ENCODE data around the gene RUFY4. TPM values are rescaled to one million over a fixed set of nuclear protein-coding genes. Genes with fewer than 3 reads are reported as not detected.

RUFY4 gene
- total RNA-seq, 1 donor from 2014 or later = not detected

DNA sequence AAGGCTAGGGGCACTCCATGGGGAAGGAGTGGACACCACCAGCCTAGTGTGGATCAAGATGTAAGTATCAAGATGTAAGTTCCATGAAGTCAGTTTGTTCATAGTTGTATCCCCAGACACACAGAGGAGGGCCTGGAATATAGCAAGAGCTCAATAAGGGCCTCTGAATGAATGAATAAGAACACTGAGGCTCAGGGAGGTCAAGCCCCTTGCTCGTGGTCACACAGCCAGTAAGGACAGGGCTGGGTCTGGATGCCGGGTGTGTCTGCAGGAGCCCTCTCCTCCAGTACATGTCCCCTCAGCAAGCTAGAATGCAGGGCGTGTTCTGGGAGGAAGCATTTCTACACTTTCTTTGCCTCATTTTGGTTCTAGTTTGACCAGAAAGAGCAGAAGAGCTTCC, 2.9 kb downstream of the RUFY4 start:
- TF ChIP-seq, protein P1, sequence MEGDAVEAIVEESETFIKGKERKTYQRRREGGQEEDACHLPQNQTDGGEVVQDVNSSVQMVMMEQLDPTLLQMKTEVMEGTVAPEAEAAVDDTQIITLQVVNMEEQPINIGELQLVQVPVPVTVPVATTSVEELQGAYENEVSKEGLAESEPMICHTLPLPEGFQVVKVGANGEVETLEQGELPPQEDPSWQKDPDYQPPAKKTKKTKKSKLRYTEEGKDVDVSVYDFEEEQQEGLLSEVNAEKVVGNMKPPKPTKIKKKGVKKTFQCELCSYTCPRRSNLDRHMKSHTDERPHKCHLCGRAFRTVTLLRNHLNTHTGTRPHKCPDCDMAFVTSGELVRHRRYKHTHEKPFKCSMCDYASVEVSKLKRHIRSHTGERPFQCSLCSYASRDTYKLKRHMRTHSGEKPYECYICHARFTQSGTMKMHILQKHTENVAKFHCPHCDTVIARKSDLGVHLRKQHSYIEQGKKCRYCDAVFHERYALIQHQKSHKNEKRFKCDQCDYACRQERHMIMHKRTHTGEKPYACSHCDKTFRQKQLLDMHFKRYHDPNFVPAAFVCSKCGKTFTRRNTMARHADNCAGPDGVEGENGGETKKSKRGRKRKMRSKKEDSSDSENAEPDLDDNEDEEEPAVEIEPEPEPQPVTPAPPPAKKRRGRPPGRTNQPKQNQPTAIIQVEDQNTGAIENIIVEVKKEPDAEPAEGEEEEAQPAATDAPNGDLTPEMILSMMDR (conservative IDR thresholded peaks at IDR 0.05) = no peak
- Mint-ChIP-seq H3K27ac (no peak overlapping the region), H3K4me3 (no peak overlapping the region), H3K36me3 (no peaks in the 10 kb centered on the region), H3K9me3 (no peaks in the 10 kb centered on the region), H3K4me1 (ENCODE audit: unreplicated experiment) (no peaks in the 10 kb centered on the region), H3K27me3 (peaks cover 49% of the 10 kb centered on the region)
- no peak for DNase-seq (ENCODE audit: extremely low spot score, unreplicated experiment)

DNA sequence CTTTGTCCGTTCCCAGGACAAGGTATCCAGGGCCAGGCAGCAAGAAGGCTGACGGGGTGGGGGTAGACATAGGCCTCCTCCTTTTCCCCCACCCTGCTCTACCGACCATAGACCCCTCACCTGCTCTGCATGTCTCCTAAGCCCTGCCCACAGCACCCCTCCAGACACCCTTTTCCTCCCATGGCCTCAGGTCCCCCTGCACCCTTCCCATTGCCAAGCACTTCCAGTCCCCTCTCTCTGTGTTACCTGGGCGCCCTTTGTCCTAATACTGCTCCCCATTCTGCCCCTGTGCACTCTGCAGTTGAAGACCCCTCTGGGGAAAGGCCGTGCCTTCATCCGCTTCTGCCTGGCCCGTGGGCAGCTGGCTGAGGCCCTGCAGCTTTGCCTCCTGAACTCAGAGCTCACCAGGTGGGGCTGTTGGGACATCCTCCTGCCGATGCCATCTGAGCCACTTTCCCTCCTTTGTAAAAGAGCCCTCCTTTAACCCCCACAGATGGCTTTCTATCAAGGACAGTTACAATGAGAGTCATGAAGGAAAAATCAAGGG, 3.5 kb downstream of the RUFY4 start:
- H3K4me1 Mint-ChIP-seq (ENCODE audit: unreplicated experiment) = no peaks in the 10 kb centered on the region
- H3K27ac Mint-ChIP-seq = no peak overlapping the region
- H3K27me3 Mint-ChIP-seq = peaks cover 44% of the 10 kb centered on the region
- H3K9me3 Mint-ChIP-seq = no peaks in the 10 kb centered on the region
- no peak for DNase-seq (ENCODE audit: extremely low spot score, unreplicated experiment)
- no peak overlapping the region for H3K4me3 Mint-ChIP-seq
- TF ChIP-seq, protein P1 (conservative IDR thresholded peaks at IDR 0.05) = no peak
- H3K36me3 Mint-ChIP-seq = no peaks in the 10 kb centered on the region

DNA sequence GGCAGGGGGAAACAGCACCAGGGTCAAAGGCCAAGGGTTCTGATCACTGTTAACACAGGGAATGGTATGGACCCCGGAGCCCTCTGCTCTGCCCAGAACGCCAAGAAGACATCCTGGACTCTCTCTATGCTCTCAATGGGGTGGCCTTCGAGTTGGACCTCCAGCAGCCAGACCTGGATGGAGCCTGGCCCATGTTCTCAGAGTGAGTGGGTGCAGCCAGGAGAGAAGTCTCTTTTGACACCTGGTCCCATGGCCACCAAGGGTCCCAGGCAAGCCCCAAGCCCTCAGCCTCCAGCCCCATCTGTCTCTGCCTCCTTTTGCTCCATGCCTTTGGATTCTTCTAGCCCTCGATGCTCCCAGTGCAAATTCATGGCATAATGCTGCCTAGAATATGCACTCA, 4.1 kb downstream of the RUFY4 start:
- H3K27me3 Mint-ChIP-seq = peaks cover 40% of the 10 kb centered on the region
- H3K36me3 Mint-ChIP-seq = no peaks in the 10 kb centered on the region
- no peaks in the 10 kb centered on the region for H3K4me1 Mint-ChIP-seq (ENCODE audit: unreplicated experiment)
- no peak for DNase-seq (ENCODE audit: extremely low spot score, unreplicated experiment)
- H3K27ac Mint-ChIP-seq = no peak overlapping the region
- TF ChIP-seq, protein P1 (conservative IDR thresholded peaks at IDR 0.05) = no peak
- H3K4me3 Mint-ChIP-seq = no peak overlapping the region
- H3K9me3 Mint-ChIP-seq = no peaks in the 10 kb centered on the region

DNA sequence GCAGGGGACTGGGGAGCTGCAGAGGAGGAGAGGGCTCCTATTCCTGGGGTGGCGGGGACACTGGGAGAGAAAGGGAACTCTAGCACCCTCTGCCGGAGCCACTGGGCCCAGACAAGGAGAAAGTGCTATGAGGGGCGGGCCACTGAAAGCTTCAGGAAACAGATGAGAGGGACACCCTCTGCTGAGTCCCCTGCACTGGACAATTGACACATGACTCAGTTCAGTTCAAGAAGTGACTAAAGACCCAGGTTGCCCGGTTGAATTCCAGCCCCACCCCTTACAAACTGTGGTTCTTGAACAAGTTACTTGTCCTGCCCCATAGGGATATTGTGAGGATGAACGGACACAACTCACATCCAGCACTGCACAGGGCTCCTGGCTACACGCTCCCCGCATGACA, 5.0 kb downstream of the RUFY4 start:
- Mint-ChIP-seq H3K9me3 (no peaks in the 10 kb centered on the region), H3K4me1 (ENCODE audit: unreplicated experiment) (no peaks in the 10 kb centered on the region)
- DNase-seq (ENCODE audit: extremely low spot score, unreplicated experiment) = no peak

DNA sequence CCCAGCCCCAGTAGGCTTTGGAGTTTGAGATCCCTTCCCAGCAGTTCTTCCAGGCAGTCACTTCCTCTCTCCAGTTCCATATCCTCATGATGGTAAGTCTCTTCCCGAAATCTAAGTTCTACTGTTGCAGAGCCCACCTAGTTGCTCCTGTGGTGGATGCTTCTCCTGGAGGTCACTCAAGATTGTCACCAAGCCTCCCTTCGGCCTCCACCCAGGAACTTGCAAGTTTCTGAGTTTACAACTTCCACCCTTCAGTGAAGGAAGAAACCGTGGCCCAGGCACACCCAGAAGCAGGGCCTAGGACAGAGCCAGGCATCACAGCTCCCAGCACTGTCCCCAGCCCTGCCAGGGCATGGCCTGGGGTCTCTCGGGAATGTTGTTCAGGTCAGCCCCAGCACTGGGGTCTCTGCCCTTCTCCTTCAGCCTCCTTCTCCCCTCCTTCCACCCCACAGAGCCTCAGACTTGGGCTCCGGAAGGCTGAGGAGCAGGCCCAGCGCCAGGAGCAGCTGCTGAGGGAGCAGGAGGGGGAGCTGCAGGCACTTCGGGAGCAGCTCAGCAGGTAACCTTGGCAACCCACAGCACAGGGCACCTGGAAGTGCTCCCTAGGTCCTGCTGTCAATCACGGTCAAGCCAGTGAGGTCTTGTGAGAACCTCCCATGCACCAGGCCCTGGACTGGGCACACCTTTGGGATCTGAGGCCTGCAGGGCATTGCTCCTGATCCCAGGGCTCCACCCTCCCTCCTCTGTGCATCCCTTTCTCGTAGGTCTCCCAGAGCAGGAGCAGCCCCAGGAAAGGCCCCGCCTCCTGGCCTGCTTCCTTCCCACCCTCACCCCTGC, 7.1 kb downstream of the RUFY4 start:
- no peak overlapping the region for H3K4me3 Mint-ChIP-seq
- H3K27me3 Mint-ChIP-seq = peaks cover 26% of the 10 kb centered on the region
- no peak for DNase-seq (ENCODE audit: extremely low spot score, unreplicated experiment)
- H3K9me3 Mint-ChIP-seq = no peaks in the 10 kb centered on the region
- no peak overlapping the region for H3K27ac Mint-ChIP-seq
- TF ChIP-seq, protein P1 (conservative IDR thresholded peaks at IDR 0.05) = no peak
- no peaks in the 10 kb centered on the region for H3K36me3 Mint-ChIP-seq
- H3K4me1 Mint-ChIP-seq (ENCODE audit: unreplicated experiment) = no peaks in the 10 kb centered on the region

More for the DNA sequence above, 5.0 kb downstream of the RUFY4 start:
- Mint-ChIP-seq H3K27ac (no peak overlapping the region), H3K4me3 (no peak overlapping the region), H3K27me3 (peaks cover 31% of the 10 kb centered on the region), H3K36me3 (no peaks in the 10 kb centered on the region)
- TF ChIP-seq, protein P1 (conservative IDR thresholded peaks at IDR 0.05) = peak; percentile 59
